ACC112 (cell line): Measurements from ENCODE around the gene NUMA1.
A peak's percentile ranks its signal among the peaks of the same experiment; 100 is the strongest.

Experiments
- H2AFZ ChIP-seq: fragments of 200-600 bp; sonication (generic); one replicate; pipeline ENCODE4 v1.6.0; 2017; ENCODE audit warnings: antibody characterized with exemption, low read length; ENCODE audit not compliant: unreplicated experiment
- H3K27ac ChIP-seq: fragments of 200-600 bp; sonication (generic); 2 replicates; pipeline ENCODE4 v1.5.1; 2014; ENCODE audit warnings: low read depth, mild to moderate bottlenecking, antibody characterized with exemption, low read length, moderate library complexity
- H3K27me3 ChIP-seq: fragments of 200-600 bp; sonication (generic); 2 replicates; pipeline ENCODE4 v1.6.1; 2014; ENCODE audit warnings: mild to moderate bottlenecking, antibody characterized with exemption, low read length, moderate library complexity, mixed read lengths; ENCODE audit not compliant: insufficient read depth
- H3K36me3 ChIP-seq: fragments of 200-600 bp; sonication (generic); 2 replicates; pipeline ENCODE4 v1.6.1; 2016; ENCODE audit warnings: mild to moderate bottlenecking, antibody characterized with exemption, low read length, moderate library complexity, mixed read lengths; ENCODE audit not compliant: insufficient read depth
- H3K4me1 ChIP-seq: fragments of 200-600 bp; sonication (generic); one replicate; pipeline ENCODE4 v1.6.1; 2016; ENCODE audit warnings: low read length, mixed read lengths; ENCODE audit not compliant: insufficient read depth, unreplicated experiment, control insufficient read depth
- H3K4me3 ChIP-seq: fragments of 200-600 bp; sonication (generic); 2 replicates; pipeline ENCODE4 v1.5.1; 2014; ENCODE audit warnings: mild to moderate bottlenecking, low read depth, low read length
- H3K79me2 ChIP-seq: fragments of 200-600 bp; sonication (generic); one replicate; pipeline ENCODE4 v1.6.0; 2016; ENCODE audit warnings: low read length; ENCODE audit not compliant: control insufficient read depth, unreplicated experiment, insufficient read depth

NUMA1 gene

DNA sequence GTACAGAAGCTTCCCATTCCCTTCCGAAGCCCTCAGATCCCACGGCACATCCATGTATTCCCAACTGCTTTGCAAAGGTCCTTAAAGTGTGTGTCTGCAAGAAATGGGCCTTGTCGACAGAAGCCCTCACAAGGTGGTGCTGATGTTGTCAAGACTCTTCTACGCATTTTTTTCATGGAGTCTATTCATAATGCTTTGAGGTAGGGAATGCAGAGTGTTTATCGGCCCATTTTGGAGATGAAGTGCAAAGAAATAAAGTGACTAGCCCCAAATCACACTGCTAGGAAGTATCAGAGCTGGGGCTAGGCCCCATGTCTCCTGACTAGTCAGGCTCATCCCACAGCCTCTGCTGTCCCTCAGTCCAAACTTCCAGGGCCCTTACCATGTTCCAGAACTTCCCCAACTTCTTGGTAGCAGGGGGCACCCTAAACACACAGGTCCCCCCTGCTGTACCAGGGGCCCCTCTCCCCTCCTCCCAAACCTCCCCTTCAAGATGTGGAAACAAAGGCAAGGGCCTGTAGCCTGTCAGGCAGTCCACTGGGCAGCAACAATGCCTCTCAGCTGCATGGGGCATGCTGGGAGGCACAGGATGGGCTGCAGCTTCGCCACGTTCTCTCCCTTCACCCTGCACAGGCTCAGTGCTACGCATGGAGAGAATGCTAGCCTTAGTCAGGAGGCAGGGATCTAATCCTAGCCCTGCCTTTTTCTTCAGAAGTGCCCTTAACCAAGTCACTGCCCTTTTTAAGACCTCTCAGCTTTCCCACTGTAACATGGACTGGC is 73.8 kb downstream of the NUMA1 start:
- Histone ChIP-seq H3K27me3 (no peaks in the 10 kb centered on the region), H3K79me2 (no peaks in the 10 kb centered on the region), H3K4me3 (no peak overlapping the region), H3K36me3 (peaks cover 15% of the 10 kb centered on the region; the same call in 1 of the 2 replicates), H3K27ac (no peak overlapping the region), H3K4me1 (no peaks in the 10 kb centered on the region), H2AFZ (no peak overlapping the region)

DNA sequence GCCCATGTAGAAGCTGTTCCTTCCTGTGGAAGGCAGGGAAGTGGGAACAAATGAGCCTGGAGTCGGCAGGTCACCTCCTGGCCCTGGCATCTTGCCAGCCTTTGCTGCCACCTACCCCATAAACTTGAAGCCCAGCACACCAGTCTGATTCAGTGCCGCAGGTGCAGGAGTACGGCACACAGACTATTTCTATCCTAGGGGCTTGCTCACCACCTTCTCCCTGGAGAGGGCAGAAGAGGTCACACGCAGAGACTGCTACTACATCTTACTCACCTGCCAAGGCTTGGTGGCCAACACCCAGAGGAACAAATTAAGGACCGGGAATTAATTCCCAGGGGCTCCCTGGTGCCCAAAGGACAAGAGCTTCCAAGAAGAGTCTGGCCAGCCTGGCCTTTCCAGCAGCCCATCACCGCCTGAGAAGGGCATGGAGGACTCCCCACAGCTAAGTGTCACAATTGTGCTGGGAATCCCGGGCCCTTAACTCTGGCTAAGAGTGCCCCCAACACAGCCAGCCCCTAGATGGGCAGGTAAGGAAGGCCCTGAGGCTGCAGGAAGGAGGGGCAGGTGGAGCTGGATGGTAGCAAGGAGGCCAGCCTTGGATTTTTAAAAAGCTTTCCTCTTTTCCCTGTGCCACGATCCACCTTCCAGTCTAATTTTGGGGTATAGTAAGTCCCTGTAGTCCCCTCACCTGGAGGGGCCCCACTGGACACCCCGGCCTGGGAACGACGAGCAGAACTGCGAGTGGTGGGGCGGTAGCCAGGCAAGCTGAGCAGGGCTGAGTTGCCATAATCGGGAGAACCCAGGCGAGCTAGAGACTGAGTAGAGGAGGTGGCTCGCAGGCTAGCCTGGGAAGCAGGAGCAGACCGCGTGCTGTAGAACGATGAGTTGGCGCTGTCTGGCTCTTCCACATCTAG is 74.7 kb downstream of the NUMA1 start:
- no peak overlapping the region for H2AFZ ChIP-seq
- no peak overlapping the region for H3K27ac ChIP-seq
- H3K36me3 ChIP-seq: peaks cover 15% of the 10 kb centered on the region; the same call in 1 of the 2 replicates
- no peaks in the 10 kb centered on the region for H3K4me1 ChIP-seq
- H3K79me2 ChIP-seq: no peaks in the 10 kb centered on the region
- no peak overlapping the region for H3K4me3 ChIP-seq
- H3K27me3 ChIP-seq: no peaks in the 10 kb centered on the region

GRCh38 chr11:72004515-72005346 is 75.6 kb downstream of the NUMA1 start:
- no peaks in the 10 kb centered on the region for H3K27me3 ChIP-seq
- peaks cover 15% of the 10 kb centered on the region; the same call in 1 of the 2 replicates for H3K36me3 ChIP-seq
- no peak overlapping the region for H2AFZ ChIP-seq
- H3K27ac ChIP-seq: no peak overlapping the region
- H3K4me1 ChIP-seq: peaks cover 2% of the 10 kb centered on the region
- no peak overlapping the region for H3K4me3 ChIP-seq
- H3K79me2 ChIP-seq: no peaks in the 10 kb centered on the region

- Histone ChIP-seq H3K79me2 (no peaks in the 10 kb centered on the region), H3K4me1 (peaks cover 9% of the 10 kb centered on the region), H2AFZ (no peak overlapping the region), H3K27ac (no peak overlapping the region), H3K36me3 (peaks cover 15% of the 10 kb centered on the region; the same call in 1 of the 2 replicates), H3K27me3 (no peaks in the 10 kb centered on the region), H3K4me3 (no peak overlapping the region)
Measured at GRCh38 chr11:72003776-72004171, 76.6 kb downstream of the NUMA1 start.

DNA sequence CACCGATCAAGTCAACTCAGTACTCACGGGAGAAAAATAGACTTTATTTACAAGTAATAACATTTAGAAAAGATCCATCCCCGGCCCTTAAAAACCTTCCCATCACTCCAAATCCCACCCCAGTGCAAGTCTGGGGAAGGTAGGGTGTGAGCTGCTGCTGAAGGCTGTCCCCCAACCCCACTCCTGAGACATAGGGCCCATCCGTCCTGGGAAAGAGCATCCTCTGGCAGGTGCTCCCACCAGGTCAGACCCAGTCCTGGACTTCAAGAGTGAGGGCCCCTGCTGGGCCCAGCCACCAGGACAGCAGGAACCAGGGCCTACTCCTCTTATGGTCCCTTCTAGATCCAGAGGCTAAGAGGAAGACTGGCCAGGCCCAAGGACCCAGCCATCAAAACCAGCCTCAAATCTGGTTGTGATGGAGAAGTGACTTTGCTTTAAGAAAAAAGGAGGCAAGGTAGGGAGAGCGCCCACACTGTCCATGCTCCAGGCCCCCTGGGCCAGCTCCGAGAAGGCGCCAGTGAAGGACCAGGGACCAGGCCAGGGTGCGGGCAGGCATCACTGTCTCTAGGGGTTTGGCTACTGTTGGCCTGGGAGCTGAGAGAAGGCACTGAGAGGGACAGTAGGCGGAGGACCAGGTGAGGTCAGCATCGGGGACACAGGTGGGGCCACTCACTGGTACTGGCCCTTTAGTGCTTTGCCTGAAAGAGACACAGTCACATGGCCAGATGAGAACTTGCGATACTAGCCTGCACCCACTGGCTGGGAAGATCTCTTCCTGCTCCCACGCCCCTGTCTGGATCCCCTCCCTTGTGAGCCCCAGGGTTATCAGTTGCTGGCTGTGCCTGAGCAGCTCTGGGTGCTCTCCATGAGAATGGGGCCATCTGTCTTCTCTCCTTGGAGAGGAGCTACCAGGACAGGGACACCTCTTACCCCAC is 77.2 kb downstream of the NUMA1 start:
- no peak overlapping the region for H2AFZ ChIP-seq
- no peak overlapping the region for H3K27ac ChIP-seq
- H3K79me2 ChIP-seq: no peaks in the 10 kb centered on the region
- H3K27me3 ChIP-seq: no peaks in the 10 kb centered on the region
- H3K36me3 ChIP-seq: peaks cover 15% of the 10 kb centered on the region; the same call in 1 of the 2 replicates
- no peak overlapping the region for H3K4me3 ChIP-seq
- H3K4me1 ChIP-seq: peaks cover 9% of the 10 kb centered on the region

GRCh38 chr11:72001834-72002591 is 78.3 kb downstream of the NUMA1 start:
- no peak overlapping the region for H3K27ac ChIP-seq
- H3K27me3 ChIP-seq: no peaks in the 10 kb centered on the region
- H3K79me2 ChIP-seq: no peaks in the 10 kb centered on the region
- H3K4me3 ChIP-seq: no peak overlapping the region
- peaks cover 9% of the 10 kb centered on the region; the same call in 1 of the 2 replicates for H3K36me3 ChIP-seq
- peaks cover 9% of the 10 kb centered on the region for H3K4me1 ChIP-seq
- no peak overlapping the region for H2AFZ ChIP-seq

- H3K36me3 ChIP-seq: peaks cover 8% of the 10 kb centered on the region; the same call in 1 of the 2 replicates
- H3K27me3 ChIP-seq: no peaks in the 10 kb centered on the region
- no peak overlapping the region for H3K27ac ChIP-seq
- H2AFZ ChIP-seq: no peak overlapping the region
- no peak overlapping the region for H3K4me3 ChIP-seq
- H3K4me1 ChIP-seq: peaks cover 9% of the 10 kb centered on the region
- H3K79me2 ChIP-seq: no peaks in the 10 kb centered on the region
Measured at GRCh38 chr11:72001285-72001684, 79.1 kb downstream of the NUMA1 start.

- H3K4me1 ChIP-seq: peaks cover 9% of the 10 kb centered on the region
- no peak overlapping the region for H3K27ac ChIP-seq
- H2AFZ ChIP-seq: no peak overlapping the region
- H3K79me2 ChIP-seq: no peaks in the 10 kb centered on the region
- H3K36me3 ChIP-seq: peaks cover 3% of the 10 kb centered on the region; the same call in 1 of the 2 replicates
- H3K27me3 ChIP-seq: no peaks in the 10 kb centered on the region
- no peak overlapping the region for H3K4me3 ChIP-seq
Measured at GRCh38 chr11:72000202-72000867, 80.0 kb downstream of the NUMA1 start.

DNA sequence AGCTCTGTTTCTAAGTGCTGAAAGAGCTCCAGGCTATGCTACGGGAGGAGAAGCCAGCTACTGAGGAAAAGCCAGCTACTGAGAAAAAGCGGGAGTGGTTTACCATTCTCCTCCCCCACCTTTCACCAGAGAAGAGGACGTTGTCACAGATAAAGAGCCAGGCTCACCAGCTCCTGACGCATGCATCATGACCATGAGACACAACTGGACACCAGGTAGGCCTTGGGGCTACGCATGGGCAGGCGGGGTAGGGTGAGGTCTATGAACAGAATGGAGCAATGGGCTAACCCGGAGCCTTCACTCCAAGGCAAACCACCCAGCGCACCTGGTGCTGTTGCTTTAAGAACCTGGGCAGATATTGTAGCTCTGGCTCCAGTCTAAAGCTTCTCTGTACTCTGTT is 80.5 kb downstream of the NUMA1 start:
- no peak overlapping the region for H2AFZ ChIP-seq
- no peaks in the 10 kb centered on the region for H3K27me3 ChIP-seq
- peaks cover 9% of the 10 kb centered on the region for H3K4me1 ChIP-seq
- H3K27ac ChIP-seq: peak overlapping the region; percentile 36
- H3K36me3 ChIP-seq: no peaks in the 10 kb centered on the region; the same call in 1 of the 2 replicates
- peak overlapping the region; percentile 58; the same call in 1 of the 2 replicates for H3K4me3 ChIP-seq
- no peaks in the 10 kb centered on the region for H3K79me2 ChIP-seq
